ENCODE results near the gene ADRA2C.

The ADRA2C gene

DNA sequence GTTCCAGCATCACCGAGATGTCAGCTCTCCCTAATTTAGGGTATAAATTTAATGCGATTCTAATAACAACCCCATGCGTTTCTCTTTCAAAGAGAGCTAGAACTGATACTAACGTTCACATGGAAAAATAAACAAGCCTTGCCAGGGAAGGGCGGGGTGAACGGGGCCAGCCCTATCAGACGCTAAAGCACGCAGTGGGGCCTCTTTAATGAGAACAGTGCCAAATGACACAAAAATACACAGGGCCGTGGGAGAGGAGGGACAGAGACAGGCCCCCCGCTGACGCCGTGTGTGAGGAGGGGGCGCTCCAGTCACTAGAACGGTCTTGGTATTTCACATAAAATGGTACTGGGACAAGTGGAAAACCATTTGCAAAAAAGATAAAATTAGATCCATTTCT, 21.3 kb upstream of the ADRA2C start:
- TF ChIP-seq, protein P1, sequence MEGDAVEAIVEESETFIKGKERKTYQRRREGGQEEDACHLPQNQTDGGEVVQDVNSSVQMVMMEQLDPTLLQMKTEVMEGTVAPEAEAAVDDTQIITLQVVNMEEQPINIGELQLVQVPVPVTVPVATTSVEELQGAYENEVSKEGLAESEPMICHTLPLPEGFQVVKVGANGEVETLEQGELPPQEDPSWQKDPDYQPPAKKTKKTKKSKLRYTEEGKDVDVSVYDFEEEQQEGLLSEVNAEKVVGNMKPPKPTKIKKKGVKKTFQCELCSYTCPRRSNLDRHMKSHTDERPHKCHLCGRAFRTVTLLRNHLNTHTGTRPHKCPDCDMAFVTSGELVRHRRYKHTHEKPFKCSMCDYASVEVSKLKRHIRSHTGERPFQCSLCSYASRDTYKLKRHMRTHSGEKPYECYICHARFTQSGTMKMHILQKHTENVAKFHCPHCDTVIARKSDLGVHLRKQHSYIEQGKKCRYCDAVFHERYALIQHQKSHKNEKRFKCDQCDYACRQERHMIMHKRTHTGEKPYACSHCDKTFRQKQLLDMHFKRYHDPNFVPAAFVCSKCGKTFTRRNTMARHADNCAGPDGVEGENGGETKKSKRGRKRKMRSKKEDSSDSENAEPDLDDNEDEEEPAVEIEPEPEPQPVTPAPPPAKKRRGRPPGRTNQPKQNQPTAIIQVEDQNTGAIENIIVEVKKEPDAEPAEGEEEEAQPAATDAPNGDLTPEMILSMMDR (IDR thresholded peaks at IDR 0.05) = no peak
- Histone ChIP-seq H3K27ac (no peak overlapping the region), H3K9me3 (ENCODE audit: control insufficient read depth, low read length) (no peaks in the 10 kb centered on the region), H3K27me3 (ENCODE audit: control insufficient read depth, insufficient read depth, low read length) (no peaks in the 10 kb centered on the region), H3K79me2 (no peaks in the 10 kb centered on the region), H2AFZ (no peak overlapping the region), H3K9ac (no peak overlapping the region), H3K36me3 (ENCODE audit: control insufficient read depth, insufficient read depth, low read length) (no peaks in the 10 kb centered on the region), H3K4me2 (ENCODE audit: low read length) (no peak overlapping the region), H3K4me1 (peaks cover 3% of the 10 kb centered on the region), H3K4me3 (ENCODE audit: low read depth, low read length) (no peak overlapping the region)

DNA sequence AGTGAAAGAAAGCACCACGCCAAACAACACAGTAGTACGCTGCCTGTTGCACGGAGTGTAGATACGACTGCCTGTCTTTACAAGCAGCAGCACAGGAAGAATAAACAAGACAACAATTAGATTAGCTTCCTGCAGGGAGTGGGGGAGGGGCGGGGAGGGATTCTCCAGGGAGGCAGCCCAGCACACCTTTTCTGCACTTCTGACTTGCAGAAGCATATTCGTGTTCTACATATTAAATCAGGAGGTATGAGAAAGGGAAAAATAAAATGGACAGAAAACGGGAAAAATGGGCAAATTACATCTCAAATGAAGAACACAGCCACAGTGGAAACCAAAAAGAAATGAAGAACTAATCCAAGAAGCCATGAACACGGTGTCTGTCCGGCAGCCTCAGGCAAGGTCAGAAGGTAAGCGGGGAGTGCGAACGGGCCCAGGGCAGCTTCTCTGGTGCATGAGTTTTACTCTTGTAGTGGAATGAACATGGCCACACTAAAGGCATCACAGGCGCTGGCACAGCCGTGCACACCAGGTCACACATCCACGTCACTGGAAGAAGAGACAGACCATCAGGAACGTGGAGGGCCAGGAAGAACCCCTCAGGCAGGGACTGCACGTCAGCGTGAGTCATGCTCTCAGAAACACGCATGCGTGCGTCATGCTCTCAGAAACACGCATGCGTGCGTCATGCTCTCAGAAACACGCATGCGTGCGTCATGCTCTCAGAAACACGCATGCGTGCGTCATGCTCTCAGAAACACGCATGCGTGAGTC, 20.1 kb upstream of the ADRA2C start:
- Histone ChIP-seq H2AFZ (no peak overlapping the region), H3K36me3 (ENCODE audit: control insufficient read depth, insufficient read depth, low read length) (no peaks in the 10 kb centered on the region), H3K9ac (no peak overlapping the region), H3K27me3 (ENCODE audit: control insufficient read depth, insufficient read depth, low read length) (no peaks in the 10 kb centered on the region), H3K4me3 (ENCODE audit: low read depth, low read length) (no peak overlapping the region), H3K4me2 (ENCODE audit: low read length) (no peak overlapping the region), H3K9me3 (ENCODE audit: control insufficient read depth, low read length) (no peaks in the 10 kb centered on the region), H3K4me1 (peaks cover 3% of the 10 kb centered on the region), H3K27ac (no peak overlapping the region), H3K79me2 (no peaks in the 10 kb centered on the region)
- TF ChIP-seq, protein P1 (IDR thresholded peaks at IDR 0.05) = no peak

DNA sequence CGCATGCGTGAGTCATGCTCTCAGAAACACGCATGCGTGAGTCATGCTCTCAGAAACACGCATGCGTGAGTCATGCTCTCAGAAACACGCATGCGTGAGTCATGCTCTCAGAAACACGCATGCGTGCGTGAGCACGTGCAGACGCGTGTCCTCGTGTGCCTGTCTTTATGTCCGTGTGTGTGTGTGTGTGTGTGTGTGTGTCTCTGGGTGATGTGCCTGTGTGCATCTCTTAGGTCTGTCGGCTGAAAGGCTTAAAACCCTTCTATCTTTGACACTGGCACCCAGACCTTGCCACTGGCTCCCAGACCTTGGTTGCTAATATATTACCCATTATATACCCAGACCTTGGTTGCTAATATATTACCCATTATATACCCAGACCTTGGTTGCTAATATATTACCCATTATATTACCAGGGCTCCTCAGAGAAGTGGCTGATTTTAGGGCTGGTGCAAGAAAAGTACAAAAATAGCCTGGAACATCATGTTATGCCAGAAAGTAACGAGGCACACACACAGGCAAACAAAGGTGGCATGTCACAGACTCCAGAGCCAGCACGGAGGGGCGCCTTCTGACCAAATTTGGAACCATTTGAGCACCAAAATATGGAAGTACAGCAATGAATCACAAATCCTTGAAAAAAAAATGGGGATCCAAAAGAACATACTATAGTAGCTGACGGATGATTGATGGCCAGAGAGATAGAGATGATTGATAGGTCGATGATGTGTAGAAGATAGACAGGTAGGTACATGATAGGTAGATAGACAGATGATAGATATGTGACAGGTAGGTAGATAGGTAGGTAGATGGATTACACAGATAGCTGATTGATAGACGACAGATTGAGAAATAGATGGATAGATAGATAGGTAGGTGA, 19.2 kb upstream of the ADRA2C start:
- Histone ChIP-seq H3K4me2 (ENCODE audit: low read length) (no peak overlapping the region), H3K9ac (no peak overlapping the region), H3K4me1 (peaks cover 3% of the 10 kb centered on the region), H3K36me3 (ENCODE audit: control insufficient read depth, insufficient read depth, low read length) (no peaks in the 10 kb centered on the region), H3K27ac (no peak overlapping the region), H3K27me3 (ENCODE audit: control insufficient read depth, insufficient read depth, low read length) (no peaks in the 10 kb centered on the region), H2AFZ (no peak overlapping the region), H3K79me2 (no peaks in the 10 kb centered on the region), H3K4me3 (ENCODE audit: low read depth, low read length) (no peak overlapping the region), H3K9me3 (ENCODE audit: control insufficient read depth, low read length) (no peaks in the 10 kb centered on the region)
- TF ChIP-seq, protein P1 (IDR thresholded peaks at IDR 0.05) = no peak

DNA sequence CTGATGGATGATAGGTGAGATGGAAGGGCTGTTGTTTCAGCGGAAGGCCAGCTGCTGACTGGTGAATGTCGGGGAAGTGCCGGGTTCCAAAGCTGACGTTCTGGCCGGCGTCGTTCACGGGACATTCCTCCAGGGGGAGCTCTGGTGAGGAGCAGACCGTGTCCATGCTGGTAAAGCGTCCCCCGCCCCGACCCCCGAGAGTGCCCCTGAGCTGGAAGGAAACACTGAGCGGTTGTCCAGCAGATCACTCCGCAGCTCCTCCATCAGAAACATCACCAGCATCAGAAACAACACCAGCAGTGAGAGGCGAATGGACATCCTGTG, 18.6 kb upstream of the ADRA2C start:
- Histone ChIP-seq H2AFZ (no peak overlapping the region), H3K4me3 (ENCODE audit: low read depth, low read length) (no peak overlapping the region), H3K27me3 (ENCODE audit: control insufficient read depth, insufficient read depth, low read length) (no peaks in the 10 kb centered on the region), H3K9me3 (ENCODE audit: control insufficient read depth, low read length) (no peaks in the 10 kb centered on the region), H3K79me2 (no peaks in the 10 kb centered on the region), H3K4me2 (ENCODE audit: low read length) (no peak overlapping the region), H3K4me1 (peaks cover 3% of the 10 kb centered on the region), H3K27ac (no peak overlapping the region), H3K9ac (no peak overlapping the region), H3K36me3 (ENCODE audit: control insufficient read depth, insufficient read depth, low read length) (no peaks in the 10 kb centered on the region)
- TF ChIP-seq, protein P1 (IDR thresholded peaks at IDR 0.05) = no peak

All from parathyroid adenoma (tissue), 2 donors.